H54 (cell line): ENCODE results near the gene MSRB3.
A peak's percentile ranks its signal among the peaks of the same experiment; 100 is the strongest.
"Not testable (repeated sequence)": the region's sequence is repeated elsewhere in the genome, so short reads cannot be mapped to it uniquely, and the experiment has no call there.

Experiments
- DNase-seq: peaks from one replicate; pipeline ENCODE4 v3.0.0; 2011; ENCODE audit warnings: low spot score, mixed read lengths; ENCODE audit not compliant: insufficient read length
- FAIRE-seq: peaks from 3 replicates; lab custom pipeline; 2011; peaks lifted over from hg19 to GRCh38; lab: Jason Lieb, UNC
- POLR2A ChIP-seq: IDR thresholded peaks from 2 replicates; pipeline ENCODE4 v1.6.1; 2011; ENCODE audit warnings: low read depth, mild to moderate bottlenecking, low read length

Gene MSRB3

GRCh38 chr12:65477721-65478120 lies 199.2 kb downstream of the MSRB3 start:
- no peak for TF ChIP-seq POLR2A
- DNase-seq (no peak), FAIRE-seq (no peak)

GRCh38 chr12:65483891-65484516 lies 205.5 kb downstream of the MSRB3 start:
- DNase-seq, FAIRE-seq: not testable (repeated sequence)

- FAIRE-seq (no peak), DNase-seq (no peak)
- no peak for TF ChIP-seq POLR2A
Measured at GRCh38 chr12:65488197-65488596, 209.7 kb downstream of the MSRB3 start.

GRCh38 chr12:65490250-65490649 lies 211.8 kb downstream of the MSRB3 start:
- no peak for TF ChIP-seq POLR2A
- no peak for DNase-seq
- no peak for FAIRE-seq

GRCh38 chr12:65492998-65493912 lies 214.8 kb downstream of the MSRB3 start:
- no peak for DNase-seq
- no peak for TF ChIP-seq POLR2A
- FAIRE-seq, result no peak

DNA sequence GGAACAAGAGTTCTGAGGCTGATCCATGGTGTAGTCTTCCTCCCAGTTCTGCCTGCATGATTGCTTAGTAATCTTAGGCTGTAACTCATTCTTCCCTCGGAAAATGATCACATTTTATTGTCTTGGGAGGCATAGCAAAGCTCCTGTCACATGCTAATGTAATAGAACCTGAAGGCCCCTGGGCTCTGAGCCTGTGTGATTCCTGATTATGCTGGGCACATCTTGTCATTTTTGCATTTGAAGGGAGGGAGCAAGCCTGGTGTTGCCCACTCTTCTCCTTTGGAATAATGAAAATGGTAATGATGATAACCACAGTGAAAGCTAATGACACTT lies 215.4 kb downstream of the MSRB3 start:
- DNase-seq (no peak), FAIRE-seq (peak; percentile 71)
- no peak for TF ChIP-seq POLR2A

GRCh38 chr12:65494537-65494936 lies 216.1 kb downstream of the MSRB3 start:
- FAIRE-seq, result peak; percentile 20
- DNase-seq, result no peak
- no peak for TF ChIP-seq POLR2A

DNA sequence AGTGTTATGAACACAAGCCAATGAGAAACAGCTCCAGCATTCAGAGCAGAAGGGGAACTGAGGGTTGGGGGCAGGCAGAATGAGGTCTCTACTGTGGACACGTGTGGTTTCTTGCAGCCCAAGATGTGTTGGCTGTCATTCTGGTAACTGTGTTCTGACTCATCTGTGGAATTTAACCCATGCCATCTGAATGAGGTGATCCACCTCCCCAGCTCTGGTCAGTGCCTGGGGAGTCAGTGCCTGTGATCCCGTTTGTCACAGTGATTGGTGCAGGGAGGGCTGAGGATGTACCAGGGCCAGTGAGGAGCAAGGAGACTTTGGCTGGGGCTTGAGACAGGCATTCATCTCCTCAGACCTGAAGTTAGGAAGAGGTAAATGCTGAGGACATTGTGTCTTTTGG lies 216.8 kb downstream of the MSRB3 start:
- no peak for TF ChIP-seq POLR2A
- FAIRE-seq (peak; percentile 100), DNase-seq (peak; percentile 70)

DNA sequence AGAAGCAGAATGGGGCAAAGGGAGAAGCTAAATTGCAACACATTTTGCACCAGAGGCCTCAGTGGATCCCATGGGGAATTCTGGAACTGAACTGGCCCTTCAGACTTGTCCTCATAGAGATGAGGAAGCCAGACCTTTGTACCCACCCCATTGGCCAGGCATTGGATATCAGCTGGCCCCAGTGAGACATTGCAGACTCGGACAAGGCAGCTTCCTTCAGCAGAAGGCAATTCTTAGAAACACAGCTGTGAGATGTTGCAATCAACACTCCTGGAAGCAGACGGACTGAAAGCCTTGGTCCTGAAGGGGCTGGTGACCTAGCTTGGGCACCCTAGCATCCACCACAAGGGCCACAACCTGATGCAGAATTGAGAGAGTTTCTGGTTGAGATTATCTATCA lies 218.1 kb downstream of the MSRB3 start:
- no peak for DNase-seq
- no peak for TF ChIP-seq POLR2A
- FAIRE-seq, result no peak

DNA sequence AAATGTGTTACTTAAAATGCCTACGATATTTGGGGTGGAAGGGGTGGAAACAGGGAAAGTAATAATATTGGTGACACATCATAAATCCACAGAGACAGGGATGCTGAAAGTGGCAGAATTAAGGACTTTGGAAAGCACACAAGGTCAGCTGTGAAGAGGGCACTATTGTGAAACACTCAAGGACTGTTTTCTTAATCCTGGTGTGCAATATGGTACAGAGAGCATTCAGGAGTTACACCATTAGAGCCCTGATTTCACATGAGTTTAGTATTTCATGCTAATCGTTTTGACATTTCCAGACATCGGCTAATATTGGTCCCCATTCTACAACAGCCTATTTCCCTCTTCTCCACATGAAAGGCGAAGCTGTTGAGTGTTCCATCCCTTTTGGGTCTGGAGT lies 219.2 kb downstream of the MSRB3 start:
- DNase-seq, result no peak
- no peak for TF ChIP-seq POLR2A
- FAIRE-seq, result no peak

DNA sequence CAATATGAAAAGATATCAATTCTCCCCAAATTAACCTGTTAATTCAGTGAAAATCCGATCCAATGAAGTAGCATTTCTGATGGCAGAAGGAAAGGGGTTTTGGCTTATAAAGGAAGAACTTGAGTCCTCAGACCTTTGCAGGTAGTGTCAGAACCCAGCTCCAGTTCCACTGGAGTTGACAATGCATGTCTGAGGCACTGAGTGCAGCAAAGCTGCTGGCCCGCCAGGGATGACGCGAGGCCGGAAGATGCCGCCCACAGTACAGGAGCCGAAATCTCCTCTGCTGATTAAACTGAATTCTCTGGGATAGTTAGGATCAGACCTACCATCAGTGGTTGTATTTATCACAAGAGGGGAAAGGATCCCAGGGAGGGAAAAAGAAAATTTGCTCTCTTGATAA lies 220.7 kb downstream of the MSRB3 start:
- FAIRE-seq (no peak), DNase-seq (no peak)
- no peak for TF ChIP-seq POLR2A

DNA sequence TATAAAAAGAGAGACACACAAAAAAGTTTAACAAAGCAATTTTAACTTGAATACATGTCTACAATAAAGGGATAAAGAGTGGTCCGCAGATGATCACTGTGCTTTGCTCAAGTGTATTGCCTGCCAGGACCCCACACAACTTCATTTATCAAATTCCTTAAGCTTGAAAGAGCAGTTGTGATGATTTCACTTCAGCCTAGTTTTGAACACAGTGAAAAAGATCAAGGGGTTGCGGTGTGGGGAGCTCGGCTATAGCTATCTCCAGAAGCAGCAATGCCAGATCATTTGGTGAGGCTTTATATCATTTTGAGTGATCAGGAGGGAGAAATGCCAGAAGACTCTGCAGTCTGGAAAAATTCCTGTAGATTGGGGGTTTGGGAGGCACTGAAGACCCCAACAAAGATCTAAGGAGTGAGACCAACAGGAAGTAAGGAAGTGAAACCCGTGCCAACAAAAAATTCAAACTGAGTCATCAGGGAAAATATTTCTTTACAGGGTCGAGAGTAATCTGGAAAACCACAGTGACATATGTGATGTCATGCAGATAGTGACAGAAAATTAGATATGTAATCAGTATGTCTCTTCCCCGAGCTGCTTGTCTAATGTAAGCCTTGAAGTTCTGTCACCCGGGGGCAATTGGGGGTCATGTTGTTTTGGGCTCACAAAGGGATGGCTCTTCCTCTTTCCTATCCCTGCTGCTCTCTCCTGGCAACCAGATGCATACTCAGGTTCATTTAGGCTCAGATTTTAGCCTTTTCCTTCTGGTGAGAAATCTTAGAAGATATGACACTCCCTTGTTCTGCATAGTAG lies 221.8 kb downstream of the MSRB3 start:
- no peak for TF ChIP-seq POLR2A
- FAIRE-seq (peak; percentile 33), DNase-seq (no peak)

DNA sequence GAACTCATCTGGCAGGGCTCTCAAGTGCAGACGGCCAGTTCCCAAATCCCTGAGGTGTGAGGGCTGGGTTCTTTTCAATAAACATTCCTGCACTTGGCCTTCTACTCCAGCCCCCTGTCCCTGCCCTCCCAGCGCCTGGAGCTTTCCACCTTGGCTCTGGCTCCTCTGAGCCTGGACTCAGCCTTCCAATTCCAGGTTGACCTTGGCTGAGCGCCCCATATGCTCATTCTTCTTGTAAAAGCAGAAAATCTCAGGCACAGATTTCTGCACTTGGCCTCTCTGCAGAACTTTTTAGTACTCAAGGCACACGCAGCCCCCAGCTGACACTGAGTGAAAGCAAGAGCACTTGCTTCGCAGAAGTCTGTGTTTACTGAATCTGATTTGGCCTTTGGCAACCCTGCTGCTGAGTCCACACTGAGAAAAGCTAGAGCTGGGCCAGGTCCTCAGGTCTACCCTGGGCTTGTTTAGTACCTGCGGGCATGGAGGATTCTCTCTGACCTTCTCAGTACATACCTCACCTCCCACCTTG lies 222.7 kb downstream of the MSRB3 start:
- no peak for FAIRE-seq
- no peak for DNase-seq
- TF ChIP-seq POLR2A, result no peak

DNA sequence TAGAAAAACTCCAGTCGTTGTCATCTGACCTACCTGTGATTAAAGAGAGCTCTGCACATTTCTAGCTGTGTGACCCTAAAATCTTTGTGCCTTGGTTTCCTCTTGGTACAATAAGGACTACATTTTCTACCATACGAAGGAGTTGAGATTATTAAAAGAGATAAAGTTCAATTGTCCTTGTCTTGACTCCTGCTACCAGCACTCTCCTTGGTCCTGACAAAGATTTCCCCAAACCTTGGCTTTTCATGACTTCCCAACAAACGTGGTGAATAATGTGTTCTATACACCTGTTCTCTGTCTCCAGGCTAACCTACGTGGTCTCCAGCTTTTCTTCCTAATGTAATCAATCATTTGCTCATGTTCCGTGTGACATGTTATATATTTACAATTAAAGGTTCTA lies 223.5 kb downstream of the MSRB3 start:
- no peak for TF ChIP-seq POLR2A
- FAIRE-seq (no peak), DNase-seq (no peak)
